GM15510 (cell line): Measurements from ENCODE around the gene ZNF423.

Experiments
- POLR2A ChIP-seq: IDR thresholded peaks from 3 replicates; pipeline ENCODE4 v1.6.1; 2011; ENCODE audit warnings: borderline replicate concordance; ENCODE audit not compliant: insufficient read length; ENCODE audit errors: extremely low read depth

The ZNF423 gene

GRCh38 chr16:49552313-49552928, 303.5 kb downstream of the ZNF423 start:
- TF ChIP-seq POLR2A, result no peak

GRCh38 chr16:49550666-49551065, 305.2 kb downstream of the ZNF423 start:
- no peak for TF ChIP-seq POLR2A

GRCh38 chr16:49550140-49550539, 305.8 kb downstream of the ZNF423 start:
- no peak for TF ChIP-seq POLR2A

- no peak for TF ChIP-seq POLR2A
Measured at GRCh38 chr16:49548325-49548970, 307.5 kb downstream of the ZNF423 start.

DNA sequence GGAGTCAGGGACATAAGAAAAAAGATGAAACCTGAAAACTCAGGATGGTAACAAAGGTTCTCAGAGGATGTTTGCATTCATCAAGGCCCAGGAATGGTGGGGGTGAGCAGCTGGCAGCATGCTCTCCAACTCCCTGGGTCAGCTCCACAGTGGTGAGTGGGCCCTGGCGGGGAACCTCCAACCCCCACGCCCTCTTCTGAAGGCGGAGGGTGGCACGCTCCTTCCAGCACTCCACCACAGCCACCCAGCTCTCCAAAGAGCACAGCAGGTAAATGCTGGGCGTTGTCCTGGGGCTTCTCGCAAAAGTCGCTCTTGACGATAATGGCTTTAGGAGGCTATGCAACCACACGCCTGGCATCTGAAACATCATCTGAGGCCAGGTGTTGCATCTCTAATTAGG, 308.5 kb downstream of the ZNF423 start:
- TF ChIP-seq POLR2A, result no peak

DNA sequence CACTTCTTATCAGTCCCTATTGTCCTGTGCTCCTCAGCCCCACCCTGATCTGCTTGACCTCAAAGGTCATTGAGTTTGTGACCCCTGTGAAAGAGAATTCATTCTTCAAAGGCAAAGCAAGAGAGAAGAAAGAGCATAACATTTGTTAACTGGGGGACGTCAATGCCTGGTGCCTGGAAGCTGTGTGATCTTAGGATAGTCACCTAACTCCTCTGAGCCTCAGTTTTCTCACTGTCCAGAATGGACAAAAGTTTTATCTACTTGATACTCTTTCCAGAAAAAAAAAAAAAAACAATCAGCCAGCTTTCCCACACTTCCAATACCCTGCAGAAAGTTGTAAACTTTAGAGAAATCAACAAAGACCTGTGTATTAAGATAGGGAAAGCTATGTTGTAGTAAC, 309.2 kb downstream of the ZNF423 start:
- TF ChIP-seq POLR2A, result no peak

DNA sequence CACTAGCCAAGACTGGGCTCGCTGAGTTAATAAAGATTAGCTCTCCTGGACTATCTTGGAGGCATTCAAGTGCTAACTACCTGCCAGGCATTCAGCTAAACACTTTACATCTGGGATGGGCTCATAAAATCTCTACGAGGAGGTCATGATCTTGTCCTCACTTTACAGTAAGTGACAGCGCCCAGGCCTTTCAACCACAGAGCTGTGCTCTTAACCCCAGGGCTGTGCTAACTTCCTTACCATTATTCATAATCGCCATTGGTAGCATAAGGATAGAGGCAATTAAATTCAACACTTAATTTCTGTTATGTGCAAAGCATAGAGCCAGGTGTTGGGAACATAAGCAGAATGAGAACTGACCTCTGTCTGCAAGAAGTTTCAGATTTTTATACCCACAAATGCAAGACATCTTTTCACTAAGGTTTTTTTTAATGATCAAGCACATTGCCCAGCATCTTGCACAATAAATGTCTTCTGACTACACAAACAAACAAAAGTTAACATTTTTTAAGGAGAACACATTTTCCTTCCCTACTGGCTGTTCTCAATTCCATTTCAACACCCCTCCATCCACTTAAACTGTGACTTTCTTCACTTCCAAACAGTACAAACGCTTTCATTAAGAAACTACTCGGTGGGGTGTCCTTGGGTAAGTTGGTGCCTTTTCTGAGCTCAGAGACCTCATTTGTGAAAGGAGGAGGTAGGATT, 310.0 kb downstream of the ZNF423 start:
- no peak for TF ChIP-seq POLR2A

GRCh38 chr16:49545243-49545642, 310.7 kb downstream of the ZNF423 start:
- TF ChIP-seq POLR2A, result no peak

GRCh38 chr16:49544828-49545227, 311.1 kb downstream of the ZNF423 start:
- no peak for TF ChIP-seq POLR2A

GRCh38 chr16:49543631-49543946, 312.3 kb downstream of the ZNF423 start:
- TF ChIP-seq POLR2A, result no peak

- no peak for TF ChIP-seq POLR2A
Measured at GRCh38 chr16:49542946-49543630, 312.8 kb downstream of the ZNF423 start.

- no peak for TF ChIP-seq POLR2A
Measured at GRCh38 chr16:49542391-49542891, 313.5 kb downstream of the ZNF423 start.

DNA sequence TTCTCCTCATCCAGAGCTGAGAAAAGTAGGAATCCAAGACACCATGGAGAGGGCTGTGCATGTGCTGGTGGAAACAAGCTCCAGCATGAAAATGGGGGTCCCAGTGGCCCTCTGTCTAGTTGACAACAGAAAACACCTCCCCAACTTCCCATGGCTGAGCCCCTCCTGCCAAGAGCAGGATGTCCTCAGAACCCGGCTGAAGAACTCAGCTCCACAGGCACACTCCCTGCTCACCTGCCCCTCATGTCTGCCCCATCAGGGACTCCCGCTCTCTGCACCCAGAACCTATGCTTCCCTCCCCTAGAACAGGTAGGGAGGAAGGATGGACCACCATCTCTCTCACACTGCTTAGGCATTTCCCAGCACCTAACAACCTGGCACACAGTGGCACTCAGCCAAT, 315.1 kb downstream of the ZNF423 start:
- TF ChIP-seq POLR2A, result no peak

- no peak for TF ChIP-seq POLR2A
Measured at GRCh38 chr16:49539758-49540157, 316.2 kb downstream of the ZNF423 start.

GRCh38 chr16:49537924-49538459, 317.9 kb downstream of the ZNF423 start:
- no peak for TF ChIP-seq POLR2A
